Heart left ventricle (tissue), 16 donors: ENCODE results near the gene MEX3A. TPM values are rescaled to one million over a fixed set of nuclear protein-coding genes. Genes with fewer than 3 reads are reported as not detected.
"Not testable (repeated sequence)": the region's sequence is repeated elsewhere in the genome, so short reads cannot be mapped to it uniquely, and the experiment has no call there.

Source experiments
- ATAC-seq, 4 donors: fragments of 200-7000 bp; cut with Tn5 transposase; one replicate each; pipeline ENCODE4 v1.9.1; 2020 to 2022; ENCODE audit warnings: moderate library complexity in 4 of 4, mild to moderate bottlenecking in 3 of 4, moderate number of reproducible peaks in 1 of 4
- DNase-seq, 5 donors: peaks; one replicate each; pipeline ENCODE4 v3.0.0-alpha.2; 2020
- H3K27ac ChIP-seq, 12 donors: fragments of 200-600 bp; sonication (generic) in 4 of 12; one replicate each; pipeline versions ENCODE4 v1.5.0 to v1.8.0; 2016 to 2022; ENCODE audit warnings: mild to moderate bottlenecking in 2 of 12
- H3K27me3 ChIP-seq, 9 donors: fragments of 200-600 bp; sonication (generic) in 2 of 9; one replicate each; pipeline versions ENCODE4 v1.5.1 to v1.8.0; 2016 to 2022; ENCODE audit warnings: mild to moderate bottlenecking in 3 of 9
- H3K36me3 ChIP-seq, 9 donors: fragments of 200-600 bp; sonication (generic) in 2 of 9; one replicate each; pipeline versions ENCODE4 v1.5.0 to v1.8.0; 2018 to 2022; ENCODE audit warnings: mild to moderate bottlenecking in 2 of 9
- H3K4me1 ChIP-seq, 12 donors: fragments of 200-600 bp; sonication (generic) in 4 of 12; one replicate each; pipeline versions ENCODE4 v1.5.0 to v1.8.0; 2016 to 2022; ENCODE audit warnings: mild to moderate bottlenecking in 3 of 12
- H3K4me3 ChIP-seq, 12 donors: fragments of 200-600 bp; sonication (generic) in 4 of 12; one replicate each; pipeline versions ENCODE4 v1.5.0 to v1.8.0; 2017 to 2022; ENCODE audit warnings: mild to moderate bottlenecking in 9 of 12, moderate library complexity in 4 of 12
- H3K9me3 ChIP-seq, 12 donors: fragments of 200-600 bp; sonication (generic) in 4 of 12; one replicate each; pipeline versions ENCODE4 v1.5.0 to v1.8.0; 2016 to 2022; ENCODE audit warnings: mild to moderate bottlenecking in 1 of 12
- CTCF ChIP-seq, 12 donors: fragments of 200-600 bp; sonication (generic) in 4 of 12; IDR thresholded peaks; one replicate each; pipeline versions ENCODE4 v1.5.0 to v1.8.0; 2018 to 2022; ENCODE audit warnings: antibody characterized with exemption in 12 of 12, mild to moderate bottlenecking in 5 of 12
- POLR2A ChIP-seq, 2 donors: fragments of 450-650 bp; IDR thresholded peaks; one replicate each; pipeline ENCODE4 v1.6.1; 2017; ENCODE audit warnings: antibody characterized with exemption in 2 of 2, mild to moderate bottlenecking in 2 of 2, moderate library complexity in 2 of 2
- WGBS, 4 donors: extraction: QIAGEN DNeasy Blood & Tissue Kit in 2 of 4; methylation state at CpG; one replicate each; pipeline versions ENCODE4 v1.1.5 to v1.1.7; 2013 to 2018; 5-methylcytosine and 5-hydroxymethylcytosine counted together
- intact Hi-C, 10 donors: fragments of 100-400 bp; cut with DNase I; formaldehyde crosslinking; loops; one replicate each; pipeline versions ENCODE4 v1.11.1 to v1.14.2; 2022
- polyA plus RNA-seq, 2 donors: library from polyadenylated mRNA; stranded (reverse); fragments of 200-250 nt; gene quantifications; one replicate each; pipeline ENCODE4 v1.2.3, GENCODE V29; 2013
- total RNA-seq, 9 donors: library from RNA; depleted of rRNA in 2 of 9; stranded (reverse); fragments of >200 nt in 2 of 9; fragmentation: NEBNext Ultra II Directional in 3 of 9; extraction: Animal tissue kit (Norgen Biotek cat#: 25700) in 3 of 9; gene quantifications; one replicate each; pipeline versions ENCODE4 v1.1.0 to v1.2.4, GENCODE V29; 2016 to 2023
- donor health status: ischemic (EF 13 %, LVEDD 7.1; RV severe dilation, severe dysfunction).
- donor health status: healthy with polysubstance abuse.
- donor health status: DM: no; HTN: yes; CAD: no.
- donor health status: DM: no; HTN: no; CAD: no.
- donor health status: ischemic (EF 25% LVEDD 6.9; RV normal size, moderate dysfunction).
- donor health status: ischemic (EF 25% LVEDD 5.7; RV mildly dilated, moderate dysfunction).
- donor health status: healthy.
- donor health status: DM: yes; HTN: yes; CAD: no.
- donor health status: ischemic (EF 35%, LVEDD 5.7; RV mildly dilated, moderate dysfunction).
- donor health status: nonischemic (EF 11% LVEDD 7.7; RV severe dilation, severe dysfunction).
- donor health status: DM: yes; HTN: yes; CAD: no.
- donor health status: PGD.
- donor health status: ischemic (EF 29% LVEDD 5.4; RV normal size, mild dysfunction).
- donor health status: nonischemic (EF 23%, LVEDD 6.1; RV moderate dilation, normal function).

Gene MEX3A
- total and polyA plus RNA-seq, 11 donors, result 0.12 to 0.53 (median 0.32) TPM

- Histone ChIP-seq H3K4me3 (peak overlapping the region in 10 of 12 donors; percentile 78 to 100 (median 92)), H3K36me3 (peaks cover 0 to 37% (median 0%) of the 10 kb centered on the region in 9 donors), H3K27me3 (no peaks in the 10 kb centered on the region), H3K27ac (peak overlapping the region in 11 of 12 donors; percentile 96 to 100 (median 98)), H3K9me3 (no peaks in the 10 kb centered on the region), H3K4me1 (peaks cover 36 to 77% (median 68%) of the 10 kb centered on the region in 12 donors)
- WGBS, 4 donors, result 52 to 71% (median 59%) methylated on average over 13 of the region's 13 CpGs
- ATAC-seq (no peak), DNase-seq (peak in 1 of 5 donors; percentile 42)
- intact Hi-C loops, result loop anchor here in 1 of 10 donors (10.0 kb wide), 1 partner anchor 547 kb away; no protein-coding TSS in a partner anchor
- TF ChIP-seq POLR2A (IDR thresholded peaks at IDR 0.05) (no peak), CTCF (IDR thresholded peaks at IDR 0.05) (no peak)
These were observed 35.3 kb upstream of the MEX3A start for GRCh38 chr1:156117414-156118176.

- H3K36me3 ChIP-seq, result peaks cover 0 to 37% (median 0%) of the 10 kb centered on the region in 9 donors
- ATAC-seq, H3K27me3 ChIP-seq, DNase-seq, H3K9me3 ChIP-seq: not testable (repeated sequence)
- intact Hi-C loops, result loop anchor here in 1 of 10 donors (10.0 kb wide), 1 partner anchor 548 kb away; no protein-coding TSS in a partner anchor
- H3K4me1 ChIP-seq, result peaks cover 32 to 68% (median 59%) of the 10 kb centered on the region in 12 donors
- peak overlapping the region; percentile 78 to 100 (median 91) for H3K4me3 ChIP-seq
- 51 to 74% (median 61%) methylated on average over 5 of the region's 5 CpGs for WGBS, 4 donors
- H3K27ac ChIP-seq, result peak overlapping the region; percentile 81 to 99 (median 98)
These were observed 34.5 kb upstream of the MEX3A start for GRCh38 chr1:156116731-156117130.

- intact Hi-C loops, result loop anchor here in 1 of 10 donors (10.0 kb wide), 1 partner anchor 549 kb away; no protein-coding TSS in a partner anchor
- Histone ChIP-seq H3K27me3 (no peaks in the 10 kb centered on the region), H3K36me3 (peaks cover 0 to 31% (median 0%) of the 10 kb centered on the region in 9 donors), H3K9me3 (no peaks in the 10 kb centered on the region), H3K27ac (peak overlapping the region; percentile 81 to 99 (median 98)), H3K4me1 (peaks cover 23 to 63% (median 50%) of the 10 kb centered on the region in 12 donors), H3K4me3 (peak overlapping the region; percentile 78 to 100 (median 91))
- ATAC-seq (peak; percentile 27 to 50 (median 36)), DNase-seq (peak; percentile 71 to 77 (median 76))
- 0 to 4% (median 1%) methylated on average over 17 to 19 of the region's 19 CpGs for WGBS, 4 donors
- no peak for TF ChIP-seq POLR2A (IDR thresholded peaks at IDR 0.05)
- no peak for TF ChIP-seq CTCF (IDR thresholded peaks at IDR 0.05)
These were observed 33.5 kb upstream of the MEX3A start for GRCh38 chr1:156115514-156116374.

- TF ChIP-seq CTCF (IDR thresholded peaks at IDR 0.05) (no peak), POLR2A (IDR thresholded peaks at IDR 0.05) (no peak)
- no peaks in the 10 kb centered on the region for H3K9me3 ChIP-seq
- intact Hi-C loops, result loop anchor here in 1 of 10 donors (10.0 kb wide), 1 partner anchor 550 kb away; no protein-coding TSS in a partner anchor
- H3K27me3 ChIP-seq, result no peaks in the 10 kb centered on the region
- peaks cover 0 to 23% (median 0%) of the 10 kb centered on the region in 9 donors for H3K36me3 ChIP-seq
- peak; percentile 24 to 38 (median 36) for ATAC-seq
- WGBS, 4 donors, result 0 to 1% (median 0%) methylated on average over 37 to 49 of the region's 49 CpGs
- peaks cover 16 to 55% (median 42%) of the 10 kb centered on the region in 12 donors for H3K4me1 ChIP-seq
- peak overlapping the region; percentile 78 to 100 (median 91) for H3K4me3 ChIP-seq
- DNase-seq, result peak in 3 of 5 donors; percentile 61 to 73 (median 69)
- peak overlapping the region; percentile 81 to 99 (median 98) for H3K27ac ChIP-seq
These were observed 32.8 kb upstream of the MEX3A start for GRCh38 chr1:156114919-156115513.
